HepG2 (cell line): ENCODE data around the gene PRKACG. TPM values are rescaled to one million over a fixed set of nuclear protein-coding genes. Genes with fewer than 3 reads are reported as not detected.
A peak's percentile ranks its signal among the peaks of the same experiment; 100 is the strongest.

ENCODE experiments used
- CCAR2 ChIP-seq: fragments of 200-400 bp; formaldehyde crosslinking; optimal IDR thresholded peaks from 2 replicates; pipeline ENCODE3; 2018; ENCODE audit warnings: low read depth, mild to moderate bottlenecking, low read length, moderate library complexity
- KDM5B ChIP-seq: sonication (generic); formaldehyde crosslinking; IDR thresholded peaks from 2 replicates; pipeline ENCODE4 v1.4.0; 2020; ENCODE audit warnings: missing genetic modification reagents, mild to moderate bottlenecking, borderline replicate concordance
- KLF11 ChIP-seq: IDR thresholded peaks from 2 replicates; pipeline ENCODE4 v1.6.1; 2016; ENCODE audit warnings: missing compliant biosample characterization
- NFATC3 ChIP-seq: sonication (generic); formaldehyde crosslinking; IDR thresholded peaks from 2 replicates; pipeline ENCODE4 v1.5.1; 2020; ENCODE audit warnings: mild to moderate bottlenecking, missing genetic modification reagents
- NKX3-1 ChIP-seq: sonication (generic); formaldehyde crosslinking; IDR thresholded peaks from 2 replicates; pipeline ENCODE4 v1.5.0; 2020; ENCODE audit warnings: missing genetic modification reagents
- PCBP2 ChIP-seq: fragments of 200-400 bp; formaldehyde crosslinking; optimal IDR thresholded peaks from 2 replicates; pipeline ENCODE3; 2018; ENCODE audit warnings: low read length, low read depth; ENCODE audit not compliant: poor library complexity, severe bottlenecking
- RAD51 ChIP-seq: fragments of 450-650 bp; IDR thresholded peaks from 2 replicates; pipeline ENCODE4 v1.6.1; 2016; ENCODE audit warnings: borderline replicate concordance
- SCMH1 ChIP-seq: sonication (generic); formaldehyde crosslinking; IDR thresholded peaks from 2 replicates; pipeline ENCODE4 v1.9.0; 2021; ENCODE audit warnings: missing genetic modification reagents, mild to moderate bottlenecking, borderline replicate concordance
- SNAPC2 ChIP-seq: sonication (generic); formaldehyde crosslinking; IDR thresholded peaks from 2 replicates; pipeline ENCODE4 v1.8.1; 2022; ENCODE audit warnings: mild to moderate bottlenecking, missing genetic modification reagents
- USF2 ChIP-seq, 2 experiments: sonication (generic) in 1 of 2; formaldehyde crosslinking in 1 of 2; IDR thresholded peaks; 2 replicates each; pipeline versions ENCODE4 v1.5.1 to v1.6.1; 2011 to 2020; ENCODE audit warnings: borderline replicate concordance in 1 of 2, low read depth in 1 of 2, low read length in 1 of 2, mild to moderate bottlenecking in 1 of 2, missing genetic modification reagents in 1 of 2, moderate library complexity in 1 of 2
- YEATS2 ChIP-seq: sonication (generic); formaldehyde crosslinking; IDR thresholded peaks from 2 replicates; pipeline ENCODE4 v1.4.0; 2020; ENCODE audit warnings: missing genetic modification reagents, borderline replicate concordance
- ZMAT5 ChIP-seq: sonication (generic); formaldehyde crosslinking; IDR thresholded peaks from 2 replicates; pipeline ENCODE4 v1.5.0; 2020; ENCODE audit warnings: mild to moderate bottlenecking, low read depth, missing genetic modification reagents, borderline replicate concordance
- ZNF652 ChIP-seq: IDR thresholded peaks from 2 replicates; pipeline ENCODE4 v1.6.1; 2016; ENCODE audit warnings: low read depth, borderline replicate concordance
- ZSCAN25 ChIP-seq: sonication (generic); formaldehyde crosslinking; IDR thresholded peaks from 2 replicates; pipeline ENCODE4 v1.8.0; 2022; ENCODE audit warnings: mild to moderate bottlenecking, missing genetic modification reagents
- polyA plus RNA-seq, 8 experiments: library from polyadenylated mRNA; depleted of rRNA in 3 of 8; stranded (reverse) in 7 of 8; unstranded in 1 of 8; fragments of >200 nt; fragmentation: Illumina TruSeq in 4 of 8; extraction: Trizol in 4 of 8; gene quantifications; 2 replicates each; pipeline versions ENCODE4 v1.2.1 to v1.2.3, GENCODE V29; 2011 to 2016; ENCODE audit warnings: low read depth in 4 of 8, missing spikeins in 1 of 8, mixed read lengths in 1 of 8; ENCODE audit not compliant: insufficient read depth in 1 of 8
- total RNA-seq, 5 experiments: library from RNA; depleted of rRNA; stranded (reverse); fragments of >200 nt; fragmentation: Illumina TruSeq; extraction: Trizol; gene quantifications; 2 replicates each; pipeline ENCODE4 v1.2.3, GENCODE V29; 2016; ENCODE audit warnings: low read depth in 1 of 5
- TF ChIP-seq, protein P1 (sequence below): sonication (generic); formaldehyde crosslinking; conservative IDR thresholded peaks from 2 replicates; pipeline ENCODE4 v1.8.0; 2022; ENCODE audit warnings: missing genetic modification reagents
- TF ChIP-seq, protein P2 (sequence below): sonication (generic); formaldehyde crosslinking; IDR thresholded peaks from 2 replicates; pipeline ENCODE4 v1.4.0; 2020; ENCODE audit warnings: mild to moderate bottlenecking, missing genetic modification reagents, borderline replicate concordance

Gene PRKACG
- total and polyA plus RNA-seq, 2 of the 13 experiments (the other 11 are each of a cell fraction or from before 2014, with no cell fraction given) = not detected

DNA sequence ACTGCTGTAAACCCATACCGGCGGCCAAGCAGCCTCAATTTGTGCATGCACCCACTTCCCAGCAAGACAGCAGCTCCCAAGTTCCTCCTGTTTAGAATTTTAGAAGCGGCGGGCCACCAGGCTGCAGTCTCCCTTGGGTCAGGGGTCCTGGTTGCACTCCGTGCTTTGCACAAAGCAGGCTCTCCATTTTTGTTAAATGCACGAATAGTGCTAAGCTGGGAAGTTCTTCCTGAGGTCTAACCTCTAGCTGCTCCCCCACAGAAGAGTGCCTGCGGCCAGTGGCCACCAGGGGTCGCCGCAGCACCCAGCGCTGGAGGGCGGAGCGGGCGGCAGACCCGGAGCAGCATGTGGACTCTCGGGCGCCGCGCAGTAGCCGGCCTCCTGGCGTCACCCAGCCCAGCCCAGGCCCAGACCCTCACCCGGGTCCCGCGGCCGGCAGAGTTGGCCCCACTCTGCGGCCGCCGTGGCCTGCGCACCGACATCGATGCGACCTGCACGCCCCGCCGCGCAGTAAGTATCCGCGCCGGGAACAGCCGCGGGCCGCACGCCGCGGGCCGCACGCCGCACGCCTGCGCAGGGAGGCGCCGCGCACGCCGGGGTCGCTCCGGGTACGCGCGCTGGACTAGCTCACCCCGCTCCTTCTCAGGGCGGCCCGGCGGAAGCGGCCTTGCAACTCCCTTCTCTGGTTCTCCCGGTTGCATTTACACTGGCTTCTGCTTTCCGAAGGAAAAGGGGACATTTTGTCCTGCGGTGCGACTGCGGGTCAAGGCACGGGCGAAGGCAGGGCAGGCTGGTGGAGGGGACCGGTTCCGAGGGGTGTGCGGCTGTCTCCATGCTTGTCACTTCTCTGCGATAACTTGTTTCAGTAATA, 21.8 kb upstream of the PRKACG start, which contains the start of gene FXN (continued):
- TF ChIP-seq CCAR2 (no peak), ZNF652 (no peak), YEATS2 (CRISPR knock-in tag) (peak; percentile 52; the same call in 1 of the 2 replicates), NKX3-1 (CRISPR knock-in tag) (peak; percentile 84), USF2 (IDR thresholded peaks at IDR 0.05; ENCODE audit: low read depth, low read length) (no peak), USF2 (CRISPR knock-in tag; IDR thresholded peaks at IDR 0.05; ENCODE audit: borderline replicate concordance) (no peak), KDM5B (CRISPR knock-in tag) (peak; percentile 68; the same call in 1 of the 2 replicates), RAD51 (no peak), SCMH1 (no peak), NFATC3 (CRISPR knock-in tag) (no peak), PCBP2 (no peak), KLF11 (no peak), ZSCAN25 (CRISPR knock-in tag) (no peak), ZMAT5 (CRISPR knock-in tag) (no peak), SNAPC2 (CRISPR knock-in tag) (no peak)
- TF ChIP-seq, protein P1, sequence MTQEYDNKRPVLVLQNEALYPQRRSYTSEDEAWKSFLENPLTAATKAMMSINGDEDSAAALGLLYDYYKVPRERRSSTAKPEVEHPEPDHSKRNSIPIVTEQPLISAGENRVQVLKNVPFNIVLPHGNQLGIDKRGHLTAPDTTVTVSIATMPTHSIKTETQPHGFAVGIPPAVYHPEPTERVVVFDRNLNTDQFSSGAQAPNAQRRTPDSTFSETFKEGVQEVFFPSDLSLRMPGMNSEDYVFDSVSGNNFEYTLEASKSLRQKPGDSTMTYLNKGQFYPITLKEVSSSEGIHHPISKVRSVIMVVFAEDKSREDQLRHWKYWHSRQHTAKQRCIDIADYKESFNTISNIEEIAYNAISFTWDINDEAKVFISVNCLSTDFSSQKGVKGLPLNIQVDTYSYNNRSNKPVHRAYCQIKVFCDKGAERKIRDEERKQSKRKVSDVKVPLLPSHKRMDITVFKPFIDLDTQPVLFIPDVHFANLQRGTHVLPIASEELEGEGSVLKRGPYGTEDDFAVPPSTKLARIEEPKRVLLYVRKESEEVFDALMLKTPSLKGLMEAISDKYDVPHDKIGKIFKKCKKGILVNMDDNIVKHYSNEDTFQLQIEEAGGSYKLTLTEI (CRISPR knock-in tag) = no peak
- TF ChIP-seq, protein P2, sequence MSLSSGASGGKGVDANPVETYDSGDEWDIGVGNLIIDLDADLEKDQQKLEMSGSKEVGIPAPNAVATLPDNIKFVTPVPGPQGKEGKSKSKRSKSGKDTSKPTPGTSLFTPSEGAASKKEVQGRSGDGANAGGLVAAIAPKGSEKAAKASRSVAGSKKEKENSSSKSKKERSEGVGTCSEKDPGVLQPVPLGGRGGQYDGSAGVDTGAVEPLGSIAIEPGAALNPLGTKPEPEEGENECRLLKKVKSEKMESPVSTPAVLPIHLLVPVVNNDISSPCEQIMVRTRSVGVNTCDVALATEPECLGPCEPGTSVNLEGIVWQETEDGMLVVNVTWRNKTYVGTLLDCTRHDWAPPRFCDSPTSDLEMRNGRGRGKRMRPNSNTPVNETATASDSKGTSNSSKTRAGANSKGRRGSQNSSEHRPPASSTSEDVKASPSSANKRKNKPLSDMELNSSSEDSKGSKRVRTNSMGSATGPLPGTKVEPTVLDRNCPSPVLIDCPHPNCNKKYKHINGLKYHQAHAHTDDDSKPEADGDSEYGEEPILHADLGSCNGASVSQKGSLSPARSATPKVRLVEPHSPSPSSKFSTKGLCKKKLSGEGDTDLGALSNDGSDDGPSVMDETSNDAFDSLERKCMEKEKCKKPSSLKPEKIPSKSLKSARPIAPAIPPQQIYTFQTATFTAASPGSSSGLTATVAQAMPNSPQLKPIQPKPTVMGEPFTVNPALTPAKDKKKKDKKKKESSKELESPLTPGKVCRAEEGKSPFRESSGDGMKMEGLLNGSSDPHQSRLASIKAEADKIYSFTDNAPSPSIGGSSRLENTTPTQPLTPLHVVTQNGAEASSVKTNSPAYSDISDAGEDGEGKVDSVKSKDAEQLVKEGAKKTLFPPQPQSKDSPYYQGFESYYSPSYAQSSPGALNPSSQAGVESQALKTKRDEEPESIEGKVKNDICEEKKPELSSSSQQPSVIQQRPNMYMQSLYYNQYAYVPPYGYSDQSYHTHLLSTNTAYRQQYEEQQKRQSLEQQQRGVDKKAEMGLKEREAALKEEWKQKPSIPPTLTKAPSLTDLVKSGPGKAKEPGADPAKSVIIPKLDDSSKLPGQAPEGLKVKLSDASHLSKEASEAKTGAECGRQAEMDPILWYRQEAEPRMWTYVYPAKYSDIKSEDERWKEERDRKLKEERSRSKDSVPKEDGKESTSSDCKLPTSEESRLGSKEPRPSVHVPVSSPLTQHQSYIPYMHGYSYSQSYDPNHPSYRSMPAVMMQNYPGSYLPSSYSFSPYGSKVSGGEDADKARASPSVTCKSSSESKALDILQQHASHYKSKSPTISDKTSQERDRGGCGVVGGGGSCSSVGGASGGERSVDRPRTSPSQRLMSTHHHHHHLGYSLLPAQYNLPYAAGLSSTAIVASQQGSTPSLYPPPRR = peak; percentile 31; the same call in 1 of the 2 replicates
